Activated T-cell treated with anti-CD3 and anti-CD28 coated beads for 1 hour (primary cell): ENCODE measurements around the gene NCKAP5L.
"Not testable (repeated sequence)": the region's sequence is repeated elsewhere in the genome, so short reads cannot be mapped to it uniquely, and the experiment has no call there.

Source experiments
- DNase-seq: peaks from one replicate; pipeline ENCODE4 v3.0.0-alpha.2; 2020; ENCODE audit warnings: low read depth

The NCKAP5L gene

DNA sequence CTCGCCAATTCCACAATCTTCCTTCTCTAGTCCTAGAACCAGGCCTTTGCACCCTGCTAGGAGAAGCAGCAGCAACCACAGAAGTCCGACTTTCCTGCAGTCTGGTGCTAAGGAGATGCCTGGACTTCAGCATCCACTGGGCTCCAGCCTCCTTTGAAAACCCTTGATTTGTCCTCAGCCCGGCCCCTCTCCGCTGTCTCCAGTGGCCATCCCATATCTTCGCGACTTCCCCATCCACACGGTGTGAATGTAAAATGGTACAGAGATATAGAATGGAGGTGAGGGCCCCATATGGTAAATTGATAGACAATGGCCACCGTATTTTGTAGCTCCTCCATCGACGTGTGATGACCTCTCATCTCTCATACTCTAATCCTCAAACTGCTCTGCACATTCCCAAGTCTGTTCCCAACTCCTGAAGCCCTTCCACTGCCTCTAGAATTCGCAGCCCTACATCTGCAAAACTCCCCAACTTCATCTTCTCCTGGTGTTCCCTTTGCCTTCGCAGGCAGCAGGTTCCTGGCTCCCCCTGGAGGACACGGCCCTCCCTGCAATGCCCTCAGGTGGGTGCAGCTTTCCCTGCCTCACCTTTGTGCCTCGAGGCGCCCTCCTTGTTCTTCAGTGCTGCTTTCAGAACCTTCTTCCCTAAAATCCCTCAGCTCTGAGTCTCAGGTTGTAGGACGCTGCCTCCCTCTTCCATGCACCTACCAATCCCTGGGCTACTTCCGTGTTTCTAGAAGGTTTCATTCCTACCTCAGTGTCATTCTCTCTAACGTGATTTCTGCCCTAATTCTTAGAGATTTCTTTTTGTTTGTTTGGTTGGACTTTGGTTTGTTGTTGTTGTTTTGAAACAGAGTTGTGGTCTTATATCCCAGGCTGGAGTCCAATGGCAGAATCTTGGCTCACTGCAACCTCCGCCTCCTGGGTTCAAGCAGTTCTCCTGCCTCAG, 50.1 kb downstream of the NCKAP5L start:
- DNase-seq, result peak; percentile 76

DNA sequence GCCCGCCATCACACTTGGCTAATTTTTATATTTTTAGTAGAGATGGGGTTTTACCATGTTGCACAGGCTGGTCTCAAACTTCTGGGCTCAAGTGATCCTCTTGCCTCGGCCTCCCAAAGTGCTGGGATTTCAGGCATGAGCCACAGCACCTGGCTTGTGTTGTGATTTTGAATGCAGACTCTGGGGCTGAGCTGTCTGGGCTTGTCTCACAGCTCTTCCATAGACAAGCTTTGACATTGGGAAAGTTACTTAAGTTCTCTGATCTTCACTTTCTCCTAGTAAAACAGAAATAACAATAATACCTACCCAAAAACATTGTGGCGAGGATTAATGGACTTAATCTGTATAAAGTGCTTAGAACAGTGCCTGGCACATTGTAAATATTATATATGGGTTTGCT, 50.9 kb downstream of the NCKAP5L start:
- DNase-seq, result no peak

- DNase-seq, result no peak
Measured at GRCh38 chr12:49776858-49777257, 51.4 kb downstream of the NCKAP5L start.

GRCh38 chr12:49776413-49776812, 51.8 kb downstream of the NCKAP5L start:
- peak; percentile 23 for DNase-seq

- DNase-seq, result not testable (repeated sequence)
Measured at GRCh38 chr12:49773102-49773501, 55.1 kb downstream of the NCKAP5L start.

GRCh38 chr12:49767333-49767732, 60.9 kb downstream of the NCKAP5L start:
- DNase-seq, result no peak

DNA sequence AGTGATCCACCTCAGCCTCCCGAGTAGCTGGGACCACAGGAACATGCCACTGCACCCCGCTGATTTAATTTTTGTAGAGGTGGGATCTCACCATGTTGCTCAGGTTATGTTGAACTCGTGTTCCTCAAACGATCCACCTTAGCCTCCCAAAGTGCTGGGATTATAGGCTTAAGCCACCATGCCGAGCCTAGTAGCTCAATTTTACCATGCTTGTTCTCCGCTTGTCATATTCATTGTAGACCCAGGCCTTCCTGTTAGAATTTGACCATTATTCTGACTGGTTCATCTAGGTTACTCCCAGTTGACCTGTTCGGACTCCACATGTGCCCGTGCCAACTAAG, 62.1 kb downstream of the NCKAP5L start:
- DNase-seq, result no peak

DNA sequence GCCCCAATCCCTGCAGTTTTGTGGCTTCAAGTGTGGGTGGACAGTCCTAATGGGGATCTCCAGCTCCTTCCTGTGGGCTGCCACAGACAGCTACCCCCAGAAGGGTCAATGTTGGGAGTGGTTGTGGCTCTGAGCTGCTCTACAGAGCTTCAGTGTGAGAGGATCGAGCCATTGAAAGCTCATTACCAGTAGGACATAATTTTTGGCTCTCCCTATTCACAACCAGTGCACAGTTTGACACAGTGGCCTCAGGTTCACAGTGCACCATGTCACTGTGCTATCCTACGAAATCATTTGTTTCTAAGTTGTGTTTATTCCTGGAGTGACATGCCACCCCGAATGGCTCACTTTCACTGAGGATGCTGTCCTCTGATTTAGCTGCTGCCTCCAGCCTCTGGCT, 64.1 kb downstream of the NCKAP5L start:
- no peak for DNase-seq

DNA sequence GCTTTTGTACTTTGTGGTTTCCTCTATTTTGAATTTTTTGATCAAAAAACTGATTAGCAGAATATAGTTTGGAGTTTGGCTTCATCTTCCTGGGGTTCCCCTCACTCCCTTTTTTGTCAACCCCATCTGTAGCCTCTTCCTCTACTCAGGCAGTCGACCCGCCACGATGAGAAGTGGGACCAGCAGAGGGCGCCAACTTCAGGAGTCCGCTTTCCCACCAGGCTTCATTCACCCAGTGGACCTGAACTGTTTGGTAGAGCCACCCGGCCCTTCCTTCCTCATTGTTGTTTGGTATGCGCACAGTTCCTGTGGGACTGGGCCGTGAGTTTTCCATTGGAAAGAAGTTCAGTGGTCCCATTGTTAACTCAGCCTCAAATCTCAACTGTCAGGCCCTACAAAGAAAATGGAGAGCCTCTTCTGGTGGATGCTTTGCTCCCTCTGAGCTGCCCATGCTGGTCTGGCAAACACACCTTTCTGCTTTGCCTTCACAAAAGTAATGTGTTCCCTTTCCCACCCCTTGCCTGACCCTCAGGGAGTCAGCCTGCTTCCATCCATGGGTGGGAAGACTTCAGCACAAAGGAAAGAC, 65.1 kb downstream of the NCKAP5L start:
- peak; percentile 79 for DNase-seq

DNA sequence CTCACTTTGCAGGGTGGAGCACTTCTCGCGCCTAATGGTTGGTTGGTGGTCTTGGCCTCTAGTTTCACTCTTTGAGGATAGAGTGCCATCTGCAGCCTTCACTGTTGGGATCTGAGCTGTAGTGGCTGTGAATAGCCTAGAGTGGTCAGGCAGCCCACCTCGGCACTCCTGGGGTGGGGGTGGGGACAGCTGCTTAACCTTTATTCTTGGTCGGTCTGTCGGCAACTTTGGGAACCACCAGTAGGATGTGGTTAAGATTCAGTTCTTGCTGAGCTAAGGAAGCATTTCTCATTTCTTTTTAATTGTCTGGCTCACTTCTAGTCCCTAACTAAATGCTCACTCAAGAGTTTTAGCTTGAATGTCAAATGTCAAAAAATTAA, 65.8 kb downstream of the NCKAP5L start:
- no peak for DNase-seq

DNA sequence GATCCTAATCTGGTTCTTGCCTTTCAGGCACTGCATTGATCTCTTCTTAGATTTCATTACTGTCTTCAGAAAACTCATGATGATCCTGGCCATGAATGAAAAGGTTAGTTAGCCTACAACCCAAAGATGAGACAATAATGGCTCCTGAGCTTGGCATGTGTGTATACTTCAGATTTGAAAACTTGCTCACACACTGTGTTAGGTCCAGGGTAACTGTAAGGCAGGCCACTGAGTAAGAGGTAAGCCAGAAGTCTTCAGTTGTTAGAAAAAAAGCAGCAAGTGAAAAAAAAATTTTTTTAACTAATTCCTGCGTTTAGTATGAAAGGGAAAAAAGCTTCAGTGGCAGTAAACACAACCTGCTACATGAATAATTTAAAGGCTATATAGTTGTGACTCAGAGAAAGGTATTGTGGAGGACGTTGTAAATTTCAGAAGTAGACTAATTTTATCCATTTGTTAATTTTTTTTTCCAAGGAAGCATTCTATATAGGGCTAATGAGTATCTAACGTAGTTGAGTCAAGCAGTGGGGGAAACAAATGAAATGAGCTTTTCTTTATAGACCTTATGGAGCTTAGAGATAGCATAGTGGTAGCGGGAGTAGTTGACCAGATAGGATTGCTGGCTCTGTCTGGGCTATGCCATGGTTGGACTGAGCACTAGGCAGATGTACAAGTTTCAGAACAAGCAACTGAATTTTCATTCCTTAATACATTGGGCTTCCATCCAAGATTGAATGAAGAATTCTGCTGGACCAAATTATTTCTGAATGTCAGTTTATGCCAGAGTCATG, 66.3 kb downstream of the NCKAP5L start:
- no peak for DNase-seq

- no peak for DNase-seq
Measured at GRCh38 chr12:49750996-49751393, 77.2 kb downstream of the NCKAP5L start.

GRCh38 chr12:49750027-49750995, 77.9 kb downstream of the NCKAP5L start:
- no peak for DNase-seq

DNA sequence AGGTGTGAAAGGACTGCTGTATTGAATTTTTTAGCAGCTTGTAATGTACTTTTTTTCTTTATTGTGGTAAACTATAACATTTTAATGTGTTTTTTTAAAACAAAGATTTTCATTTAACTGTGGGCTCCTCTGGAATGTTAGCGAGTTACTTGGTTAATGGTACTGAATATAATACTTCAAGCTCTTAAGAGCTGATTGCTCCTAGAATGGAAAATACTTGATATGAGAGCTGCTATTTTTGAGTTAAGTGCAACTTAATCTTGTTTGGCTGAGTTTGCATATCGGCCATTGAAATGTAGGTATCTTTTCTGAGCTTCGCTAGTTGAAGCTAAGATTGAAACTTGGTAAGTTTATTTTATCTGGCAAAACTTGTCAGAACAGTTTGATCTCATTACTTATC, 79.4 kb downstream of the NCKAP5L start:
- DNase-seq, result no peak

DNA sequence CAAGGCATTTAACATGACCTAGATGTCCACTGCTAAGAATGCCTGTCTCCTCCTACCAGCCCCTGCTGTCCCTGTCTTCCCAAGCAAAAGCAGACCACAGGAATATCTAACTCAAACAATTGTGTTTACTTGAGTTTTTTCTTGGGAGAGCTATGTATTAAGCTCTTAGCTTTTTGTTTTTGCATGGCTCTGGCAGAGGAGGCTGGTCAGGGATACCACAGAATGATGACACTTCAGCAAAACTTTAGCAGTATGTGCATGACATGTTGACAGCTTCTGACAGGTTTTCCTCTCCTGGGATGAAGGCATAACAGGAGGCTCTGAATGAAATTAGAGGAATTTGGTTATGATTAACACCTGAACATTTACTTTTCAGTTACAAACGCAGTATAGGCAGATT, 79.9 kb downstream of the NCKAP5L start:
- no peak for DNase-seq

GRCh38 chr12:49744363-49744885, 83.8 kb downstream of the NCKAP5L start:
- no peak for DNase-seq

GRCh38 chr12:49741882-49742620, 86.2 kb downstream of the NCKAP5L start:
- peak; percentile 64 for DNase-seq
